BLaER1 treated with 17β-estradiol and CSF1 and Interleukin-3, amounts not matched to agents 10 nM and 100 nM (cell line): Measurements from ENCODE around the gene FBN1.

ENCODE experiments used
- H3K27ac ChIP-seq, 11 experiments: shearing (Covaris generic); formaldehyde crosslinking; 2 replicates each; pipeline ENCODE4 v1.8.1; 2022
- H3K27me3 ChIP-seq, 11 experiments: shearing (Covaris generic); formaldehyde crosslinking; 2 replicates each; pipeline ENCODE4 v1.8.1; 2022
- H3K36me3 ChIP-seq, 11 experiments: shearing (Covaris generic); formaldehyde crosslinking; 2 replicates each; pipeline ENCODE4 v1.8.1; 2022
- H3K4me1 ChIP-seq, 10 experiments: shearing (Covaris generic); formaldehyde crosslinking; 2 replicates each; pipeline ENCODE4 v1.8.1; 2022
- H3K4me2 ChIP-seq, 11 experiments: shearing (Covaris generic); formaldehyde crosslinking; 2 replicates each; pipeline ENCODE4 v1.8.1; 2022
- H3K4me3 ChIP-seq, 10 experiments: shearing (Covaris generic); formaldehyde crosslinking; 2 replicates each; pipeline ENCODE4 v1.8.1; 2022
- H3K9ac ChIP-seq, 11 experiments: shearing (Covaris generic); formaldehyde crosslinking; 2 replicates each; pipeline ENCODE4 v1.8.1; 2022
- H3K9me3 ChIP-seq, 11 experiments: shearing (Covaris generic); formaldehyde crosslinking; replicated peaks in 1 of 11; 2 replicates each; pipeline ENCODE4 v1.8.1; 2022
- H4K20me1 ChIP-seq, 11 experiments: shearing (Covaris generic); formaldehyde crosslinking; 2 replicates each; pipeline ENCODE4 v1.8.1; 2022
- Cebpa-rat ChIP-seq, 11 experiments: shearing (Covaris generic); IDR thresholded peaks; 2 replicates each; pipeline ENCODE4 v1.8.1; 2022

FBN1 gene

GRCh38 chr15:48677821-48678220 is 32.3 kb upstream of the FBN1 start:
- Histone ChIP-seq H3K27ac (no peak overlapping the region), H3K9ac (no peak overlapping the region), H3K9me3 (no peaks in the 10 kb centered on the region), H3K4me1 (no peaks in the 10 kb centered on the region), H3K4me3 (no peak overlapping the region), H3K36me3 (no peaks in the 10 kb centered on the region), H3K27me3 (no peaks in the 10 kb centered on the region), H4K20me1 (no peaks in the 10 kb centered on the region), H3K4me2 (no peak overlapping the region)
- TF ChIP-seq Cebpa-rat (IDR thresholded peaks at IDR 0.05): no peak

GRCh38 chr15:48675436-48675835 is 29.9 kb upstream of the FBN1 start:
- Histone ChIP-seq H3K9me3 (no peaks in the 10 kb centered on the region), H3K27me3 (no peaks in the 10 kb centered on the region), H3K4me1 (no peaks in the 10 kb centered on the region), H3K4me3 (no peak overlapping the region), H3K36me3 (no peaks in the 10 kb centered on the region), H3K27ac (no peak overlapping the region), H4K20me1 (no peaks in the 10 kb centered on the region), H3K4me2 (no peak overlapping the region), H3K9ac (no peak overlapping the region)
- no peak for TF ChIP-seq Cebpa-rat (IDR thresholded peaks at IDR 0.05)

GRCh38 chr15:48674876-48675275 is 29.4 kb upstream of the FBN1 start:
- no peak overlapping the region for H3K4me2 ChIP-seq
- H4K20me1 ChIP-seq: no peaks in the 10 kb centered on the region
- no peaks in the 10 kb centered on the region for H3K36me3 ChIP-seq
- H3K4me3 ChIP-seq: no peak overlapping the region
- no peak overlapping the region for H3K9ac ChIP-seq
- H3K27me3 ChIP-seq: no peaks in the 10 kb centered on the region
- H3K4me1 ChIP-seq: no peaks in the 10 kb centered on the region
- no peaks in the 10 kb centered on the region for H3K9me3 ChIP-seq
- no peak for TF ChIP-seq Cebpa-rat (IDR thresholded peaks at IDR 0.05)
- no peak overlapping the region for H3K27ac ChIP-seq

GRCh38 chr15:48672206-48672605 is 26.7 kb upstream of the FBN1 start:
- TF ChIP-seq Cebpa-rat (IDR thresholded peaks at IDR 0.05): no peak
- no peaks in the 10 kb centered on the region for H3K4me1 ChIP-seq
- H3K27me3 ChIP-seq: no peaks in the 10 kb centered on the region
- H3K4me3 ChIP-seq: no peak overlapping the region
- no peaks in the 10 kb centered on the region for H3K9me3 ChIP-seq
- no peaks in the 10 kb centered on the region for H4K20me1 ChIP-seq
- no peak overlapping the region for H3K9ac ChIP-seq
- H3K27ac ChIP-seq: no peak overlapping the region
- H3K36me3 ChIP-seq: no peaks in the 10 kb centered on the region
- H3K4me2 ChIP-seq: no peak overlapping the region

GRCh38 chr15:48671103-48672022 is 25.9 kb upstream of the FBN1 start:
- Histone ChIP-seq H3K27me3 (no peaks in the 10 kb centered on the region), H3K4me3 (no peak overlapping the region), H3K36me3 (no peaks in the 10 kb centered on the region), H3K4me1 (no peaks in the 10 kb centered on the region), H3K9me3 (no peaks in the 10 kb centered on the region), H4K20me1 (no peaks in the 10 kb centered on the region), H3K9ac (no peak overlapping the region), H3K27ac (no peak overlapping the region), H3K4me2 (no peak overlapping the region)
- no peak for TF ChIP-seq Cebpa-rat (IDR thresholded peaks at IDR 0.05)

GRCh38 chr15:48667701-48668100 is 22.2 kb upstream of the FBN1 start:
- no peaks in the 10 kb centered on the region for H3K27me3 ChIP-seq
- no peak for TF ChIP-seq Cebpa-rat (IDR thresholded peaks at IDR 0.05)
- no peaks in the 10 kb centered on the region for H4K20me1 ChIP-seq
- no peak overlapping the region for H3K9ac ChIP-seq
- H3K36me3 ChIP-seq: no peaks in the 10 kb centered on the region
- H3K4me1 ChIP-seq: no peaks in the 10 kb centered on the region
- no peak overlapping the region; a peak in 1 of 22 replicates for H3K27ac ChIP-seq
- H3K9me3 ChIP-seq: no peaks in the 10 kb centered on the region
- H3K4me3 ChIP-seq: no peak overlapping the region
- no peak overlapping the region for H3K4me2 ChIP-seq

- no peaks in the 10 kb centered on the region for H3K4me1 ChIP-seq
- no peaks in the 10 kb centered on the region for H3K9me3 ChIP-seq
- no peaks in the 10 kb centered on the region for H3K36me3 ChIP-seq
- no peak overlapping the region for H3K4me2 ChIP-seq
- H3K9ac ChIP-seq: no peak overlapping the region
- TF ChIP-seq Cebpa-rat (IDR thresholded peaks at IDR 0.05): no peak
- H4K20me1 ChIP-seq: no peaks in the 10 kb centered on the region
- no peaks in the 10 kb centered on the region for H3K27me3 ChIP-seq
- H3K27ac ChIP-seq: no peak overlapping the region
- no peak overlapping the region for H3K4me3 ChIP-seq
Measured at GRCh38 chr15:48664436-48664835, 18.9 kb upstream of the FBN1 start.

- H3K9me3 ChIP-seq: no peaks in the 10 kb centered on the region
- no peak overlapping the region for H3K9ac ChIP-seq
- no peak overlapping the region for H3K27ac ChIP-seq
- no peaks in the 10 kb centered on the region for H3K36me3 ChIP-seq
- H3K27me3 ChIP-seq: no peaks in the 10 kb centered on the region
- H3K4me3 ChIP-seq: no peak overlapping the region
- no peaks in the 10 kb centered on the region for H4K20me1 ChIP-seq
- H3K4me2 ChIP-seq: no peak overlapping the region
- TF ChIP-seq Cebpa-rat (IDR thresholded peaks at IDR 0.05): no peak
- H3K4me1 ChIP-seq: no peaks in the 10 kb centered on the region
Measured at GRCh38 chr15:48657950-48658591, 12.6 kb upstream of the FBN1 start.

- no peak overlapping the region for H3K9ac ChIP-seq
- H3K27ac ChIP-seq: no peak overlapping the region
- no peaks in the 10 kb centered on the region for H3K36me3 ChIP-seq
- no peaks in the 10 kb centered on the region for H3K4me1 ChIP-seq
- no peaks in the 10 kb centered on the region for H4K20me1 ChIP-seq
- no peak overlapping the region for H3K4me3 ChIP-seq
- TF ChIP-seq Cebpa-rat (IDR thresholded peaks at IDR 0.05): no peak
- no peak overlapping the region for H3K4me2 ChIP-seq
- H3K9me3 ChIP-seq: no peaks in the 10 kb centered on the region
- H3K27me3 ChIP-seq: no peaks in the 10 kb centered on the region
Measured at GRCh38 chr15:48654801-48655200, 9.3 kb upstream of the FBN1 start.
